GM12878 (cell line): Measurements from ENCODE around the gene ANAPC2. TPM values are rescaled to one million over a fixed set of nuclear protein-coding genes. Genes with fewer than 3 reads are reported as not detected.
A peak's percentile ranks its signal among the peaks of the same experiment; 100 is the strongest.

Source experiments
- BRCA1 ChIP-seq: IDR thresholded peaks from 2 replicates; pipeline ENCODE4 v1.6.1; 2011; ENCODE audit warnings: low read depth, low read length, improper control_type of control experiment
- CREM ChIP-seq: IDR thresholded peaks from 2 replicates; pipeline ENCODE4 v1.6.1; 2014; ENCODE audit warnings: antibody characterized with exemption, low read depth
- EED ChIP-seq: sonication (generic); IDR thresholded peaks from 2 replicates; pipeline ENCODE4 v1.6.1; 2016; ENCODE audit warnings: antibody characterized with exemption, low read depth
- ETV6 ChIP-seq, 2 experiments: fragments of 450-650 bp in 1 of 2; IDR thresholded peaks in 1 of 2; conservative IDR thresholded peaks in 1 of 2; 2 replicates each; pipeline ENCODE4 v1.6.1; 2014; ENCODE audit warnings: antibody characterized with exemption in 1 of 2, borderline replicate concordance in 1 of 2, low read depth in 1 of 2, mild to moderate bottlenecking in 1 of 2, moderate library complexity in 1 of 2
- EZH2 ChIP-seq: IDR thresholded peaks from 2 replicates; pipeline ENCODE4 v1.6.1; 2012; ENCODE audit warnings: low read depth, mild to moderate bottlenecking, control low read depth, inconsistent platforms, low read length, borderline replicate concordance; ENCODE audit not compliant: control insufficient read depth
- GATAD2B ChIP-seq: fragments of 450-650 bp; conservative IDR thresholded peaks from 2 replicates; pipeline ENCODE4 v1.6.1; 2017; ENCODE audit warnings: low read depth, mild to moderate bottlenecking, moderate library complexity
- JUNB ChIP-seq: IDR thresholded peaks from 2 replicates; pipeline ENCODE4 v1.6.1; 2016; ENCODE audit warnings: antibody characterized with exemption, mild to moderate bottlenecking
- KAT2A ChIP-seq: conservative IDR thresholded peaks from 2 replicates; pipeline ENCODE4 v1.6.1; 2011; ENCODE audit warnings: low read depth, low read length; ENCODE audit not compliant: control insufficient read depth
- MXI1 ChIP-seq: fragments of 150-350 bp; IDR thresholded peaks from 2 replicates; pipeline ENCODE4 v1.6.1; 2011; ENCODE audit warnings: low read depth, mild to moderate bottlenecking, inconsistent platforms, low read length, improper control_type of control experiment
- RCOR1 ChIP-seq: conservative IDR thresholded peaks from 2 replicates; pipeline ENCODE4 v1.6.1; 2012; ENCODE audit warnings: low read depth, low read length, improper control_type of control experiment
- RFX5 ChIP-seq: IDR thresholded peaks from 2 replicates; pipeline ENCODE4 v1.6.1; 2011; ENCODE audit warnings: low read depth, low read length, improper control_type of control experiment
- SMC3 ChIP-seq: IDR thresholded peaks from 2 replicates; pipeline ENCODE4 v1.6.1; 2011; ENCODE audit warnings: low read length, improper control_type of control experiment, borderline replicate concordance
- ZBED1 ChIP-seq: IDR thresholded peaks from 2 replicates; pipeline ENCODE4 v1.6.1; 2016; ENCODE audit warnings: borderline replicate concordance
- ZNF622 ChIP-seq: fragments of 450-650 bp; IDR thresholded peaks from 2 replicates; pipeline ENCODE4 v1.6.1; 2017; ENCODE audit warnings: mild to moderate bottlenecking, inconsistent platforms
- polyA plus RNA-seq, 11 experiments: library from polyadenylated mRNA; depleted of rRNA in 4 of 11; unstranded in 6 of 11; stranded (reverse) in 5 of 11; fragments of >200 nt; fragmentation: Nextera tagmentation in 4 of 11; fragmentation: Illumina TruSeq in 1 of 11; extraction: Ambion mirVana in 4 of 11; extraction: Trizol in 1 of 11; gene quantifications; 1 replicate in 1 of 11; 2 replicates in 10 of 11; pipeline versions ENCODE4 v1.2.1 to v1.2.3, GENCODE V29; 2011 to 2016; ENCODE audit warnings: inconsistent platforms in 2 of 11, missing spikeins in 2 of 11, low read depth in 1 of 11
- total RNA-seq, 4 experiments: library from RNA; depleted of rRNA in 3 of 4; stranded (reverse); fragments of >200 nt in 3 of 4; fragmentation: Illumina TruSeq in 1 of 4; extraction: Trizol in 1 of 4; gene quantifications; 2 replicates each; pipeline versions ENCODE4 v1.2.1 to v1.2.3, GENCODE V29; 2013 to 2021
- TF ChIP-seq, protein P1 (sequence below): IDR thresholded peaks from 2 replicates; pipeline ENCODE4 v1.6.1; 2012; ENCODE audit warnings: low read depth, low read length, improper control_type of control experiment
- TF ChIP-seq, protein P2 (sequence below): fragments of 450-650 bp; formaldehyde crosslinking; IDR thresholded peaks from 2 replicates; pipeline ENCODE4 v1.4.0; 2020; ENCODE audit warnings: mild to moderate bottlenecking, moderate library complexity
- TF ChIP-seq, protein P3 (sequence below): fragments of 450-650 bp; IDR thresholded peaks from 2 replicates; pipeline ENCODE4 v1.6.1; 2016; ENCODE audit warnings: mild to moderate bottlenecking
- TF ChIP-seq, protein P4 (sequence below): IDR thresholded peaks from 2 replicates; pipeline ENCODE4 v1.6.1; 2011; ENCODE audit warnings: low read depth, low read length, improper control_type of control experiment, borderline replicate concordance
- TF ChIP-seq, protein P5 (sequence below): fragments of 450-650 bp; IDR thresholded peaks from 2 replicates; pipeline ENCODE4 v1.6.1; 2017; ENCODE audit warnings: antibody characterized with exemption, mild to moderate bottlenecking, moderate library complexity

ANAPC2 gene
- total and polyA plus RNA-seq, 10 of the 15 experiments (the other 5 are each of a cell fraction or from before 2014, with no cell fraction given), result 0.03 to 65.2 (median 20.5) TPM

DNA sequence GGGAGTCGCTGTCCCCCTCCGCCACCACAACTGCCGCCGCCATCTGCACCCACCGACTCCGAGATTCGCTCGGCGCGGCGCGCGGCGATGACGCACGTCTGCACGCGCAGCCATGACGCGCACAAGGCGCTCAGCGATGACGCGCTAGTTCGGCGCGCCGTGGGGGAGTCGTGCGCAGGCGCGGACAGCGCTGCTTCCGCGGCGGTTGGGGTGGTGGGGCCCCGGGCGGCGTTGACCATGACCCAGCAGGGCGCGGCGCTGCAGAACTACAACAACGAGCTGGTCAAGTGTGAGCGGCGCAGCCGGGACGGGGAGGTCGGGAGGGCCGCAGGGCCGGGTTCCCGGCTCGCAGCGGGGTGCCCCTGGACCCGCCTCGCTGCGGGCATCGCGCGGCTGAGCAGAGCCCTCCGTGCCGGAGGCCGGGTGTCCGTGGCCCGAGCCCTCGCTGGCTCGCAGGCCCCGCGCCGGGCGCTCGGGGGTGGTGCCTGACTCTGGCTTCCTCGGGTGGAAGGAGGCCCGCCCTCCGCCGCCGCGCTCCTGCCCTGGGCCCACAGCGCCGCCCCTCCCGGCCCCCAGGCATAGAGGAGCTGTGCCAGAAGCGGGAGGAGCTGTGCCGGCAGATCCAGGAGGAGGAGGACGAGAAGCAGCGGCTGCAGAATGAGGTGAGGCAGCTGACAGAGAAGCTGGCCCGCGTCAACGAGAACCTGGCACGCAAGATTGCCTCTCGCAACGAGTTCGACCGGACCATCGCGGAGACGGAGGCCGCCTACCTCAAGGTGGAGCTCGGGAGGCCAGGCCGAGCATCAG is at the start of gene ANAPC2, which contains the start of gene SSNA1 (continued):
- TF ChIP-seq EZH2 (no peak), RFX5 (peak; percentile 32; the same call in 1 of the 2 replicates), MXI1 (peak; percentile 92), RCOR1 (peak; percentile 78; the same call in 1 of the 2 replicates), KAT2A (no peak), CREM (peak; percentile 100), BRCA1 (peak; percentile 65), ZNF622 (no peak), JUNB (no peak), ETV6 (conservative IDR thresholded peaks at IDR 0.05 in 1 of 2, IDR thresholded peaks at IDR 0.05 in 1 of 2; ENCODE audit: borderline replicate concordance in 1 of 2, low read depth in 1 of 2) (no peak), SMC3 (peak; percentile 40), GATAD2B (peak; percentile 97), ZBED1 (no peak), EED (no peak)
- TF ChIP-seq, protein P1, sequence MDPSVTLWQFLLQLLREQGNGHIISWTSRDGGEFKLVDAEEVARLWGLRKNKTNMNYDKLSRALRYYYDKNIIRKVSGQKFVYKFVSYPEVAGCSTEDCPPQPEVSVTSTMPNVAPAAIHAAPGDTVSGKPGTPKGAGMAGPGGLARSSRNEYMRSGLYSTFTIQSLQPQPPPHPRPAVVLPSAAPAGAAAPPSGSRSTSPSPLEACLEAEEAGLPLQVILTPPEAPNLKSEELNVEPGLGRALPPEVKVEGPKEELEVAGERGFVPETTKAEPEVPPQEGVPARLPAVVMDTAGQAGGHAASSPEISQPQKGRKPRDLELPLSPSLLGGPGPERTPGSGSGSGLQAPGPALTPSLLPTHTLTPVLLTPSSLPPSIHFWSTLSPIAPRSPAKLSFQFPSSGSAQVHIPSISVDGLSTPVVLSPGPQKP, result peak; percentile 81
- TF ChIP-seq, protein P2, sequence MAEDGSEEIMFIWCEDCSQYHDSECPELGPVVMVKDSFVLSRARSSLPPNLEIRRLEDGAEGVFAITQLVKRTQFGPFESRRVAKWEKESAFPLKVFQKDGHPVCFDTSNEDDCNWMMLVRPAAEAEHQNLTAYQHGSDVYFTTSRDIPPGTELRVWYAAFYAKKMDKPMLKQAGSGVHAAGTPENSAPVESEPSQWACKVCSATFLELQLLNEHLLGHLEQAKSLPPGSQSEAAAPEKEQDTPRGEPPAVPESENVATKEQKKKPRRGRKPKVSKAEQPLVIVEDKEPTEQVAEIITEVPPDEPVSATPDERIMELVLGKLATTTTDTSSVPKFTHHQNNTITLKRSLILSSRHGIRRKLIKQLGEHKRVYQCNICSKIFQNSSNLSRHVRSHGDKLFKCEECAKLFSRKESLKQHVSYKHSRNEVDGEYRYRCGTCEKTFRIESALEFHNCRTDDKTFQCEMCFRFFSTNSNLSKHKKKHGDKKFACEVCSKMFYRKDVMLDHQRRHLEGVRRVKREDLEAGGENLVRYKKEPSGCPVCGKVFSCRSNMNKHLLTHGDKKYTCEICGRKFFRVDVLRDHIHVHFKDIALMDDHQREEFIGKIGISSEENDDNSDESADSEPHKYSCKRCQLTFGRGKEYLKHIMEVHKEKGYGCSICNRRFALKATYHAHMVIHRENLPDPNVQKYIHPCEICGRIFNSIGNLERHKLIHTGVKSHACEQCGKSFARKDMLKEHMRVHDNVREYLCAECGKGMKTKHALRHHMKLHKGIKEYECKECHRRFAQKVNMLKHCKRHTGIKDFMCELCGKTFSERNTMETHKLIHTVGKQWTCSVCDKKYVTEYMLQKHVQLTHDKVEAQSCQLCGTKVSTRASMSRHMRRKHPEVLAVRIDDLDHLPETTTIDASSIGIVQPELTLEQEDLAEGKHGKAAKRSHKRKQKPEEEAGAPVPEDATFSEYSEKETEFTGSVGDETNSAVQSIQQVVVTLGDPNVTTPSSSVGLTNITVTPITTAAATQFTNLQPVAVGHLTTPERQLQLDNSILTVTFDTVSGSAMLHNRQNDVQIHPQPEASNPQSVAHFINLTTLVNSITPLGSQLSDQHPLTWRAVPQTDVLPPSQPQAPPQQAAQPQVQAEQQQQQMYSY (CRISPR knock-in tag), result no peak
- TF ChIP-seq, protein P3, sequence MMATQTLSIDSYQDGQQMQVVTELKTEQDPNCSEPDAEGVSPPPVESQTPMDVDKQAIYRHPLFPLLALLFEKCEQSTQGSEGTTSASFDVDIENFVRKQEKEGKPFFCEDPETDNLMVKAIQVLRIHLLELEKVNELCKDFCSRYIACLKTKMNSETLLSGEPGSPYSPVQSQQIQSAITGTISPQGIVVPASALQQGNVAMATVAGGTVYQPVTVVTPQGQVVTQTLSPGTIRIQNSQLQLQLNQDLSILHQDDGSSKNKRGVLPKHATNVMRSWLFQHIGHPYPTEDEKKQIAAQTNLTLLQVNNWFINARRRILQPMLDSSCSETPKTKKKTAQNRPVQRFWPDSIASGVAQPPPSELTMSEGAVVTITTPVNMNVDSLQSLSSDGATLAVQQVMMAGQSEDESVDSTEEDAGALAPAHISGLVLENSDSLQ, result no peak
- TF ChIP-seq, protein P4, sequence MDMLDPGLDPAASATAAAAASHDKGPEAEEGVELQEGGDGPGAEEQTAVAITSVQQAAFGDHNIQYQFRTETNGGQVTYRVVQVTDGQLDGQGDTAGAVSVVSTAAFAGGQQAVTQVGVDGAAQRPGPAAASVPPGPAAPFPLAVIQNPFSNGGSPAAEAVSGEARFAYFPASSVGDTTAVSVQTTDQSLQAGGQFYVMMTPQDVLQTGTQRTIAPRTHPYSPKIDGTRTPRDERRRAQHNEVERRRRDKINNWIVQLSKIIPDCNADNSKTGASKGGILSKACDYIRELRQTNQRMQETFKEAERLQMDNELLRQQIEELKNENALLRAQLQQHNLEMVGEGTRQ, result peak; percentile 13; the same call in 1 of the 2 replicates
- TF ChIP-seq, protein P5, sequence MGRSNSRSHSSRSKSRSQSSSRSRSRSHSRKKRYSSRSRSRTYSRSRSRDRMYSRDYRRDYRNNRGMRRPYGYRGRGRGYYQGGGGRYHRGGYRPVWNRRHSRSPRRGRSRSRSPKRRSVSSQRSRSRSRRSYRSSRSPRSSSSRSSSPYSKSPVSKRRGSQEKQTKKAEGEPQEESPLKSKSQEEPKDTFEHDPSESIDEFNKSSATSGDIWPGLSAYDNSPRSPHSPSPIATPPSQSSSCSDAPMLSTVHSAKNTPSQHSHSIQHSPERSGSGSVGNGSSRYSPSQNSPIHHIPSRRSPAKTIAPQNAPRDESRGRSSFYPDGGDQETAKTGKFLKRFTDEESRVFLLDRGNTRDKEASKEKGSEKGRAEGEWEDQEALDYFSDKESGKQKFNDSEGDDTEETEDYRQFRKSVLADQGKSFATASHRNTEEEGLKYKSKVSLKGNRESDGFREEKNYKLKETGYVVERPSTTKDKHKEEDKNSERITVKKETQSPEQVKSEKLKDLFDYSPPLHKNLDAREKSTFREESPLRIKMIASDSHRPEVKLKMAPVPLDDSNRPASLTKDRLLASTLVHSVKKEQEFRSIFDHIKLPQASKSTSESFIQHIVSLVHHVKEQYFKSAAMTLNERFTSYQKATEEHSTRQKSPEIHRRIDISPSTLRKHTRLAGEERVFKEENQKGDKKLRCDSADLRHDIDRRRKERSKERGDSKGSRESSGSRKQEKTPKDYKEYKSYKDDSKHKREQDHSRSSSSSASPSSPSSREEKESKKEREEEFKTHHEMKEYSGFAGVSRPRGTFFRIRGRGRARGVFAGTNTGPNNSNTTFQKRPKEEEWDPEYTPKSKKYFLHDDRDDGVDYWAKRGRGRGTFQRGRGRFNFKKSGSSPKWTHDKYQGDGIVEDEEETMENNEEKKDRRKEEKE, result 0 out of 2 replicates have a peak, but pooled peaks have one; percentile 20
